Stimulated activated naive CD8-positive, alpha-beta T cell treated with anti-CD3 and anti-CD28 coated beads, Interleukin-15, Interleukin-2, amounts not matched to agents 100 ng/mL and 50 ng/mL, for 24 hours (primary cell): ENCODE data around the gene ZNF609.
A peak's percentile ranks its signal among the peaks of the same experiment; 100 is the strongest.

ENCODE experiments used
- H3K27ac Mint-ChIP-seq: one replicate; pipeline ENCODE4 v1.8.0; 2021; ENCODE audit warnings: mild to moderate bottlenecking, mixed read lengths
- H3K27me3 Mint-ChIP-seq: one replicate; pipeline ENCODE4 v1.8.0; 2021; ENCODE audit warnings: mixed read lengths
- H3K36me3 Mint-ChIP-seq: one replicate; pipeline ENCODE4 v1.8.0; 2021; ENCODE audit warnings: low read depth, mixed read lengths
- H3K4me1 Mint-ChIP-seq: one replicate; pipeline ENCODE4 v1.8.0; 2021; ENCODE audit warnings: low read depth, mixed read lengths
- H3K4me3 Mint-ChIP-seq: one replicate; pipeline ENCODE4 v1.8.0; 2021; ENCODE audit warnings: mild to moderate bottlenecking, mixed read lengths
- H3K9me3 Mint-ChIP-seq: one replicate; pipeline ENCODE4 v1.8.0; 2021; ENCODE audit warnings: mixed read lengths

ZNF609 gene

GRCh38 chr15:64562003-64562640 lies 101.7 kb downstream of the ZNF609 start:
- H3K4me3 Mint-ChIP-seq = no peak overlapping the region
- H3K36me3 Mint-ChIP-seq = peaks cover 35% of the 10 kb centered on the region
- no peaks in the 10 kb centered on the region for H3K27me3 Mint-ChIP-seq
- H3K27ac Mint-ChIP-seq = no peak overlapping the region
- H3K9me3 Mint-ChIP-seq = no peaks in the 10 kb centered on the region
- peaks cover 60% of the 10 kb centered on the region for H3K4me1 Mint-ChIP-seq

GRCh38 chr15:64566102-64566501 lies 105.7 kb downstream of the ZNF609 start:
- no peaks in the 10 kb centered on the region for H3K9me3 Mint-ChIP-seq
- H3K27me3 Mint-ChIP-seq = no peaks in the 10 kb centered on the region
- no peak overlapping the region for H3K27ac Mint-ChIP-seq
- peaks cover 27% of the 10 kb centered on the region for H3K36me3 Mint-ChIP-seq
- no peak overlapping the region for H3K4me3 Mint-ChIP-seq
- H3K4me1 Mint-ChIP-seq = peaks cover 62% of the 10 kb centered on the region

GRCh38 chr15:64566629-64567427 lies 106.5 kb downstream of the ZNF609 start:
- Mint-ChIP-seq H3K36me3 (peaks cover 27% of the 10 kb centered on the region), H3K4me1 (peaks cover 62% of the 10 kb centered on the region), H3K27ac (no peak overlapping the region), H3K9me3 (no peaks in the 10 kb centered on the region), H3K27me3 (no peaks in the 10 kb centered on the region), H3K4me3 (no peak overlapping the region)

GRCh38 chr15:64568765-64569164 lies 108.4 kb downstream of the ZNF609 start:
- Mint-ChIP-seq H3K9me3 (no peaks in the 10 kb centered on the region), H3K36me3 (peaks cover 22% of the 10 kb centered on the region), H3K4me3 (no peak overlapping the region), H3K27me3 (no peaks in the 10 kb centered on the region), H3K4me1 (peaks cover 69% of the 10 kb centered on the region), H3K27ac (peak overlapping the region; percentile 7)

- H3K36me3 Mint-ChIP-seq = peaks cover 7% of the 10 kb centered on the region
- H3K4me3 Mint-ChIP-seq = no peak overlapping the region
- H3K27ac Mint-ChIP-seq = peak overlapping the region; percentile 63
- peaks cover 67% of the 10 kb centered on the region for H3K4me1 Mint-ChIP-seq
- H3K9me3 Mint-ChIP-seq = no peaks in the 10 kb centered on the region
- no peaks in the 10 kb centered on the region for H3K27me3 Mint-ChIP-seq
Measured at GRCh38 chr15:64571857-64572291, 111.5 kb downstream of the ZNF609 start.

GRCh38 chr15:64572856-64573255 lies 112.5 kb downstream of the ZNF609 start:
- Mint-ChIP-seq H3K4me1 (peaks cover 65% of the 10 kb centered on the region), H3K9me3 (no peaks in the 10 kb centered on the region), H3K36me3 (peaks cover 5% of the 10 kb centered on the region), H3K27me3 (no peaks in the 10 kb centered on the region), H3K27ac (no peak overlapping the region), H3K4me3 (no peak overlapping the region)

GRCh38 chr15:64574301-64575017 lies 114.1 kb downstream of the ZNF609 start:
- Mint-ChIP-seq H3K4me3 (no peak overlapping the region), H3K9me3 (no peaks in the 10 kb centered on the region), H3K4me1 (peaks cover 49% of the 10 kb centered on the region), H3K36me3 (peaks cover 5% of the 10 kb centered on the region), H3K27me3 (no peaks in the 10 kb centered on the region), H3K27ac (peak overlapping the region; percentile 24)

- Mint-ChIP-seq H3K9me3 (peaks cover 17% of the 10 kb centered on the region), H3K4me1 (peaks cover 26% of the 10 kb centered on the region), H3K36me3 (peaks cover 19% of the 10 kb centered on the region), H3K27ac (no peak overlapping the region), H3K4me3 (no peak overlapping the region), H3K27me3 (no peaks in the 10 kb centered on the region)
Measured at GRCh38 chr15:64580696-64581407, 120.5 kb downstream of the ZNF609 start.

- no peak overlapping the region for H3K27ac Mint-ChIP-seq
- H3K4me1 Mint-ChIP-seq = peaks cover 28% of the 10 kb centered on the region
- peaks cover 19% of the 10 kb centered on the region for H3K36me3 Mint-ChIP-seq
- peaks cover 17% of the 10 kb centered on the region for H3K9me3 Mint-ChIP-seq
- no peaks in the 10 kb centered on the region for H3K27me3 Mint-ChIP-seq
- H3K4me3 Mint-ChIP-seq = no peak overlapping the region
Measured at GRCh38 chr15:64581408-64581761, 121.0 kb downstream of the ZNF609 start.

GRCh38 chr15:64582202-64582601 lies 121.8 kb downstream of the ZNF609 start:
- H3K36me3 Mint-ChIP-seq = peaks cover 19% of the 10 kb centered on the region
- no peaks in the 10 kb centered on the region for H3K27me3 Mint-ChIP-seq
- H3K4me1 Mint-ChIP-seq = peaks cover 36% of the 10 kb centered on the region
- H3K4me3 Mint-ChIP-seq = no peak overlapping the region
- H3K9me3 Mint-ChIP-seq = peaks cover 17% of the 10 kb centered on the region
- no peak overlapping the region for H3K27ac Mint-ChIP-seq

- Mint-ChIP-seq H3K4me3 (peak overlapping the region; percentile 6), H3K9me3 (peaks cover 17% of the 10 kb centered on the region), H3K27ac (peak overlapping the region; percentile 54), H3K4me1 (peaks cover 45% of the 10 kb centered on the region), H3K36me3 (peaks cover 19% of the 10 kb centered on the region), H3K27me3 (no peaks in the 10 kb centered on the region)
Measured at GRCh38 chr15:64583519-64583918, 123.1 kb downstream of the ZNF609 start.

- Mint-ChIP-seq H3K9me3 (peaks cover 17% of the 10 kb centered on the region), H3K27me3 (no peaks in the 10 kb centered on the region), H3K36me3 (peaks cover 19% of the 10 kb centered on the region), H3K27ac (peak overlapping the region; percentile 54), H3K4me1 (peaks cover 50% of the 10 kb centered on the region), H3K4me3 (peak overlapping the region; percentile 6)
Measured at GRCh38 chr15:64583983-64584382, 123.6 kb downstream of the ZNF609 start.

GRCh38 chr15:64586259-64586870 lies 126.0 kb downstream of the ZNF609 start:
- no peak overlapping the region for H3K4me3 Mint-ChIP-seq
- H3K4me1 Mint-ChIP-seq = peaks cover 62% of the 10 kb centered on the region
- no peak overlapping the region for H3K27ac Mint-ChIP-seq
- peaks cover 3% of the 10 kb centered on the region for H3K9me3 Mint-ChIP-seq
- peaks cover 8% of the 10 kb centered on the region for H3K36me3 Mint-ChIP-seq
- H3K27me3 Mint-ChIP-seq = no peaks in the 10 kb centered on the region

GRCh38 chr15:64586984-64587383 lies 126.6 kb downstream of the ZNF609 start:
- Mint-ChIP-seq H3K4me1 (peaks cover 60% of the 10 kb centered on the region), H3K27ac (peak overlapping the region; percentile 21), H3K36me3 (peaks cover 5% of the 10 kb centered on the region), H3K4me3 (no peak overlapping the region), H3K27me3 (no peaks in the 10 kb centered on the region), H3K9me3 (peaks cover 3% of the 10 kb centered on the region)
